GM23248 (cell line): ENCODE data around the gene OR52N2. TPM values are rescaled to one million over a fixed set of nuclear protein-coding genes. Genes with fewer than 3 reads are reported as not detected.

Source experiments
- DNase-seq: peaks from one replicate; pipeline ENCODE4 v3.0.0-alpha.2; 2015
- H2AFZ ChIP-seq: fragments of 200-600 bp; sonication (generic); 2 replicates; pipeline ENCODE4 v1.6.1; 2016; ENCODE audit warnings: antibody characterized with exemption
- H3F3A ChIP-seq: fragments of 200-600 bp; sonication (generic); 2 replicates; pipeline ENCODE4 v1.6.1; 2016; ENCODE audit warnings: mild to moderate bottlenecking, antibody characterized with exemption, mixed run types; ENCODE audit not compliant: insufficient read depth
- H3K27ac ChIP-seq: fragments of 200-600 bp; sonication (generic); 2 replicates; pipeline ENCODE4 v1.5.1; 2016; ENCODE audit warnings: mild to moderate bottlenecking
- H3K27me3 ChIP-seq: fragments of 200-600 bp; sonication (generic); replicated peaks from 2 replicates; pipeline ENCODE4 v1.6.1; 2016; ENCODE audit warnings: mild to moderate bottlenecking; ENCODE audit not compliant: insufficient read depth
- H3K36me3 ChIP-seq: fragments of 200-600 bp; sonication (generic); 2 replicates; pipeline ENCODE4 v1.6.1; 2016; ENCODE audit warnings: low read depth, mild to moderate bottlenecking
- H3K4me1 ChIP-seq: fragments of 200-600 bp; sonication (generic); 2 replicates; pipeline ENCODE4 v1.6.1; 2016; ENCODE audit warnings: mild to moderate bottlenecking; ENCODE audit not compliant: insufficient read depth
- H3K4me2 ChIP-seq: fragments of 200-600 bp; sonication (generic); one replicate; pipeline ENCODE4 v1.6.1; 2016; ENCODE audit warnings: mild to moderate bottlenecking; ENCODE audit not compliant: unreplicated experiment
- H3K4me3 ChIP-seq: fragments of 200-600 bp; sonication (generic); 2 replicates; pipeline ENCODE4 v1.5.1; 2016; ENCODE audit warnings: mild to moderate bottlenecking
- H3K79me2 ChIP-seq: fragments of 200-600 bp; sonication (generic); 2 replicates; pipeline ENCODE4 v1.6.1; 2016; ENCODE audit warnings: mild to moderate bottlenecking; ENCODE audit not compliant: insufficient read depth
- H3K9ac ChIP-seq: fragments of 200-600 bp; sonication (generic); 2 replicates; pipeline ENCODE4 v1.6.1; 2016; ENCODE audit warnings: mild to moderate bottlenecking
- H3K9me2 ChIP-seq: fragments of 200-600 bp; sonication (generic); 2 replicates; pipeline ENCODE4 v1.6.1; 2016; ENCODE audit warnings: mixed run types, mild to moderate bottlenecking, moderate library complexity; ENCODE audit not compliant: insufficient read depth
- H3K9me3 ChIP-seq: fragments of 200-600 bp; sonication (generic); one replicate; pipeline ENCODE4 v1.6.1; 2017; ENCODE audit warnings: low read depth
- H4K20me1 ChIP-seq: fragments of 200-600 bp; sonication (generic); 2 replicates; pipeline ENCODE4 v1.6.0; 2016; ENCODE audit not compliant: insufficient read depth
- EZH2 ChIP-seq: fragments of 200-600 bp; sonication (generic); IDR thresholded peaks from 2 replicates; pipeline ENCODE4 v1.6.1; 2018; ENCODE audit warnings: antibody characterized with exemption, mild to moderate bottlenecking; ENCODE audit not compliant: insufficient read depth, poor library complexity, severe bottlenecking
- EZH2phosphoT487 ChIP-seq: fragments of 200-600 bp; sonication (generic); IDR thresholded peaks from 2 replicates; pipeline ENCODE4 v1.6.1; 2018; ENCODE audit warnings: antibody characterized with exemption, moderate library complexity, mild to moderate bottlenecking, low read depth; ENCODE audit not compliant: insufficient read depth
- WGBS, 2 experiments: methylation state at CpG; one replicate each; pipeline ENCODE4 v1.1.6; 2015 to 2017; ENCODE audit warnings: low lambda C conversion rate in 2 of 2, low coverage in 1 of 2; ENCODE audit errors: missing lambda C conversion rate in 2 of 2; 5-methylcytosine and 5-hydroxymethylcytosine counted together
- in situ Hi-C: fragments of 300-500 bp; cut with MboI; formaldehyde crosslinking; loops from 2 replicates; pipeline ENCODE4 v1.15.0; 2020
- polyA plus RNA-seq: library from polyadenylated mRNA; unstranded; fragments of >200 nt; fragmentation: Nextera tagmentation; extraction: Ambion mirVana; gene quantifications from 2 replicates; pipeline ENCODE4 v1.2.1, GENCODE V29; 2016
- total RNA-seq: library from RNA; depleted of rRNA; stranded (reverse); fragments of >200 nt; shearing (Covaris generic); gene quantifications from 2 replicates; pipeline ENCODE4 v1.2.3, GENCODE V29; 2014

OR52N2 gene
- total and polyA plus RNA-seq, 2 experiments from 2014 or later = not detected

DNA sequence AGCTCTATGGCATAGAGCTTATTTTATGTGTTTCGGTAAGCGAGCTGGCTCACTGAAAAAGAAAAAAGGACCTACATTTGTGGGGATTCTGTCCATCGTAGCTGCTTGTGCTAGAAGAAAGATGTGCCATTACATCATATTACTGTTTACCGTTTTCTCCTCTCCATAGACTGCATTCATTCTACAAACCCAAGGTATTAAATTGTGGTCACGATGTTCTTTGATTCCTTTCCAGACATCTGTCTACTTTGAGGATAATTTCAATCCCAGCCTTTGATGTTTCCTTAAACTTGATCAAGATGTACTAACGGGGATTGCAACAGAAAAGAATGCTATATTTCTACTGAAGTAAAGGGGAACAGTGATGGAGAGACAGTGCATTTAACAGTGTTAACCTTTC is 12.2 kb upstream of the OR52N2 start:
- no peak for DNase-seq
- Histone ChIP-seq H4K20me1 (no peaks in the 10 kb centered on the region), H2AFZ (no peak overlapping the region), H3K4me1 (no peaks in the 10 kb centered on the region), H3K36me3 (no peaks in the 10 kb centered on the region), H3K27me3 (no peaks in the 10 kb centered on the region), H3K9ac (no peak overlapping the region), H3F3A (no peaks in the 10 kb centered on the region), H3K27ac (no peak overlapping the region), H3K79me2 (no peaks in the 10 kb centered on the region), H3K9me2 (peaks cover 5% of the 10 kb centered on the region; the same call in 1 of the 2 replicates), H3K9me3 (no peaks in the 10 kb centered on the region), H3K4me2 (no peak overlapping the region), H3K4me3 (no peak overlapping the region)
- WGBS, 2 experiments = 6 to 10% methylated on average over 6 of the region's 6 CpGs
- in situ Hi-C loops = no loop called here
- TF ChIP-seq EZH2phosphoT487 = no peak
- no peak for TF ChIP-seq EZH2

DNA sequence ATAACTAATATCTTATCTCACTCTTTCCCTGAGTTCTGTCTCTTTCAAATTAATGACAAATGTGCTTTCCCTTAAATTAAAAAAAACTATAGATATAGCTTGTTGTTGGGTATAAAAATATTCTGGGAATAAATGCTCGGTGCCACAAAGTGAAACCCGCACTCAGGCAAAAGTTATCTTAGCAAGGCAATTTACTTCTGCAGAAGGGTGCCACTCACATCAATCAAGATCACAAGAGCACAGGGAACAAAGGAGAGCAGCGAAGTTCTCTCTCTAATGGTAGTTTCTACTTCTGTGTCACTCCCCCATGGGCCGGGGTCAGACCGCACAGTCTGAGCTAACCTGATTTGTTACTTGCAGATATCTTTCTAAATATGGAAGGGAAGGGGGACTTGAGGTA is 4.7 kb upstream of the OR52N2 start:
- H3K36me3 ChIP-seq = no peaks in the 10 kb centered on the region
- no peaks in the 10 kb centered on the region for H3K9me3 ChIP-seq
- 0 out of 2 replicates have a peak, but pooled peaks cover 5% of the 10 kb centered on the region for H3K27me3 ChIP-seq
- no peak overlapping the region for H3K9ac ChIP-seq
- no peaks in the 10 kb centered on the region for H3K9me2 ChIP-seq
- no peaks in the 10 kb centered on the region for H3F3A ChIP-seq
- H4K20me1 ChIP-seq = no peaks in the 10 kb centered on the region
- DNase-seq = no peak
- no peaks in the 10 kb centered on the region for H3K4me1 ChIP-seq
- H3K79me2 ChIP-seq = no peaks in the 10 kb centered on the region
- WGBS, 2 experiments = 71 to 74% methylated on average over 5 of the region's 5 CpGs
- no peak overlapping the region for H3K4me2 ChIP-seq
- H3K27ac ChIP-seq = no peak overlapping the region
- H2AFZ ChIP-seq = no peak overlapping the region
- in situ Hi-C loops = loop anchor here (10.0 kb wide), 1 partner anchor 319 kb away; the partner anchor contains the start of gene OR52D1
- no peak overlapping the region for H3K4me3 ChIP-seq
- TF ChIP-seq EZH2 (no peak), EZH2phosphoT487 (no peak)

DNA sequence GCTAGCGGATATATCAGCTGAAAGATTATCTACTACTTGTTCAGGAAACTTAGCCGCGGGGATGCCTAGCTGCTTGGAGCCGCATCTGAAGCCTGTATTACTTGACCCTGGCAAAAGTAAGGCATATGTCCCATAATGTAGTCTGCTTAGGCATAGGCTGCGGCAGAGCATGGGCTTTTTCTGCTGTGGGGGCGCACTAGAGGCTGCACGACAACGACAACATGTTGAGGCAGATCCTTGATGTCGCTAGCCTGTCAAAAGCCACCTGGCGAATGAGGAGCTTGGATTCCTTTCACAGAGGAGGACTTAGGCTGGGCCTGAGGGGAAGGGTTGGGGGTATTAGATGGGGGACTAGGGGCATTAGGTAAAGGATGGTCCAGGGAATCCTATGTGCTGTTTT is 1.1 kb upstream of the OR52N2 start:
- Histone ChIP-seq H3K4me3 (no peak overlapping the region), H4K20me1 (no peaks in the 10 kb centered on the region), H3K27ac (no peak overlapping the region), H3K9me3 (no peaks in the 10 kb centered on the region), H3K4me1 (no peaks in the 10 kb centered on the region), H3K79me2 (no peaks in the 10 kb centered on the region), H3K36me3 (no peaks in the 10 kb centered on the region), H3K9ac (no peak overlapping the region), H3K9me2 (no peaks in the 10 kb centered on the region), H3K27me3 (0 out of 2 replicates have a peak, but pooled peaks cover 5% of the 10 kb centered on the region), H3K4me2 (no peak overlapping the region), H3F3A (no peaks in the 10 kb centered on the region), H2AFZ (no peak overlapping the region)
- DNase-seq = no peak
- in situ Hi-C loops = loop anchor here (10.0 kb wide), 1 partner anchor 323 kb away; the partner anchor contains the start of gene OR52D1
- WGBS, 2 experiments = 69 to 77% methylated on average over 10 of the region's 10 CpGs
- TF ChIP-seq EZH2 = no peak
- TF ChIP-seq EZH2phosphoT487 = no peak

DNA sequence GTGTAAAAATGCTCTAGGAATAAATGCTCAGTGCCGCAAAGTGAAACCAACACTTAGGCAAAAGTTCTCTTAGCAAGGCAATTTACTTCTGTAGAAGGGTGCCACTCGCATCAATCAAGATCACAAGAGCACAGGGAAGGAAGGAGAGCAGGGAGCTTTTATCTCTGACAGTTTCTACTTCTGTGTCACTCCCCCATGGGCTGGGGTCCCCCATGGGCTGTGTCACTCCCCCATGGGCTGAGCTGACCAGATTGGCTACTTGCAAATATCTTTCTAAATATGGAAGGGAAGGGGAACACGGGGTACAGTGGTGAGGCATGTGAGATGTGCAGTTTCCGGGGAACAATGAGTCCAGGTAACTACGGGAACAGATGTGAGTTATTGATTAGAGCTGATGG is 397 bp downstream of the OR52N2 start:
- H3K79me2 ChIP-seq = no peaks in the 10 kb centered on the region
- no peaks in the 10 kb centered on the region for H4K20me1 ChIP-seq
- peak overlapping the region; percentile 80 for H3K4me3 ChIP-seq
- WGBS, 2 experiments = 22 to 24% methylated on average over 5 of the region's 5 CpGs
- H3F3A ChIP-seq = no peaks in the 10 kb centered on the region
- no peaks in the 10 kb centered on the region for H3K9me3 ChIP-seq
- peak; percentile 31 for DNase-seq
- in situ Hi-C loops = loop anchor here (10.0 kb wide), 1 partner anchor 324 kb away; the partner anchor contains the start of gene OR52D1
- no peaks in the 10 kb centered on the region for H3K9me2 ChIP-seq
- H3K27me3 ChIP-seq = 0 out of 2 replicates have a peak, but pooled peaks cover 5% of the 10 kb centered on the region
- no peaks in the 10 kb centered on the region for H3K4me1 ChIP-seq
- peak overlapping the region; percentile 63 for H3K9ac ChIP-seq
- TF ChIP-seq EZH2 = no peak
- TF ChIP-seq EZH2phosphoT487 = no peak
- peak overlapping the region; percentile 85 for H2AFZ ChIP-seq
- peak overlapping the region; percentile 99 for H3K4me2 ChIP-seq
- H3K36me3 ChIP-seq = no peaks in the 10 kb centered on the region
- no peak overlapping the region for H3K27ac ChIP-seq
